Fibroblast of skin of left biceps (primary cell): ENCODE measurements around the gene HS3ST4.

Experiments
- DNase-seq, 2 experiments: peaks; one replicate each; pipeline ENCODE4 v3.0.0-alpha.2; 2013; ENCODE audit warnings: low read depth in 2 of 2

HS3ST4 gene

DNA sequence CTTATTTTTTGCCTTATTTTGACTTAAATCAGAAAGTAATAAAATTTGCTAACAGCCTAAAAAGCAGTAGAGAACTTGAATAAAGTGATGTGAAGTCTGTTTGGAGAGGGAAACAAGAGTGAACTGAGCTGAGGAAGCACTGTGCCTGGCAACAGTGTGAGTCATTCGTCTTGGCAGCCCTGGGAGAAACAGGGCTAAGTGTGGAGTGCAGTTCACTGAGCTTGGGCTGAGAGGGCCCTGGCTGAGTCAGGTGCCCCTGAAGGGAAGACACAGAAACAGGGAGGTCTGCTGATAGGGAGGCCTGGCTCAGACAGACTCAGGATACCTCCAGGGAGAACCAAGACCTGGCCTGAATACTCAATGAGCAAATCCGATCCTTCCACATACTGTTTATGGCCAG lies 132.1 kb downstream of the HS3ST4 start:
- no peak for DNase-seq

DNA sequence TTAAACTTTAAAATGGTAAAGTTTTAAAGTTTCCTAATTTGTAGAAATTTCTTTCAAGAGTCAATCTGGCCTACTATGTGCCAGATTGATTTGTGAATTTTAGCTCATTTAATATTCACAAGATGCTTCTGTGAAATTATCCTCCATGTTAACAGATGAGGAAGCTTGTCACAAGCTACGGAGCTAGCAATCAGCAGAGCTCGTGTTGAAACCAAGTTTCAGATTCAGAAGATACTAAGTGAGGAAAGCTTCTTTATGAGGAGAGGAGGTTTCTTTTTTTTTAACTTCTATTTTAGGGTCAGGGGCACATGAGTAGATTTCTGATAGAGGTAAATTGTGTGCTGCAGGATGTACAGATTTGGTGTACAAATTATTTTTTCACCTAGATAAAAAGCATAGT lies 135.9 kb downstream of the HS3ST4 start:
- DNase-seq: no peak

DNA sequence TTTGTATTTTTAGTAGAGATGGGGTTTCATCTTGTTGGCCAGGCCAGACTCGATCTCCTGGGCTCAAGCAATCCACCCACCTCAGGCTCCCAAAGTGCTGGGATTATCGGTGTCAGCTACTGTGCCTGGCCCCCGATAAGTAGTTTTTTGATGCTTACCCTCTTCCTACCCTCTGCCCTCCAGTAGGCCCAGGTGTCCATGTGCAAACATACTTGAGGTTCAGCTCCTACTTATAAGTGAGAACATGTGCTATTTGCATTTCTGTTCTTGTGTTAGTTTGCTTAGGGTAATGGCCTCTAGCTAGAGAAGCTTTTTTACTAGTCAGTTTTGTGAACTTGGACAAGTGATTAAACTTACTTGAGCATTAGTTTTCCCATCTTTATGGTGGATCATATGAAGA lies 136.8 kb downstream of the HS3ST4 start:
- no peak for DNase-seq

DNA sequence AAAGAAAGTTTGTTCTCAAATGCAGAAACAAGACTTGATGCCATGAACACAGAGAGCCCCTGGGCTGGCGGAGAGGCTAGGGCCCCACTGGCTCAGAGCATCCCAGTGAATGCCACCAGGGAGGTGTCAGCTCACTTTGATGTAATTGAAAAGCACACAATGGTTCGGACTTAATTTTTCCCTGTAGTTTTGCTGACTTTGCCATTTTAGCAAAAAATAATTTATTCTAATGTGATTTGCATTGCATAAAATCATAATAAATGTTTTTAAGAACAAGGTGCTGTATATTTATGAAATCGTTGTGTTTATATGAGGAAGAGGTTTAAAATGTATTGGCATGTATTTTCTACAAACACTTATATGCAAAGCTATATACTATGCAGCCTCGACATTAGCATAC lies 140.5 kb downstream of the HS3ST4 start:
- no peak for DNase-seq

DNA sequence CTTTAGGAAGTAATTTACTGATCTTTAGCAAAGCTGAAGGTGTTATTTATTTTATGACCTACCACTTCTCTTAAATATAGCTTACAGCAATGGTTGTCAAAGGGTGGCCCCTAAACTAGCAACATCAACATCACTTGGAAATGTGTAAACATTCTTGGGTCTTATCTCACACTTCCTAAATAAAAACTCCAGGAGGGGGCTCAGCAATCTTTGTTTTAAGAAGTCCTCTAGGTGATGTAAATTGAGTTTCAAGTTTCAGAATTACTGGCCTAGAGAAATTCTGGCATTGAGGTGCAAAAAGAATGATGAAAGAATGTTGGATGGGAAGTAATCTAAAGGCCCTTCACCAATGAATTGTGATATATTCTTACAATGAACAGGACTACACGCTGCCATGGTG lies 142.3 kb downstream of the HS3ST4 start:
- no peak for DNase-seq

DNA sequence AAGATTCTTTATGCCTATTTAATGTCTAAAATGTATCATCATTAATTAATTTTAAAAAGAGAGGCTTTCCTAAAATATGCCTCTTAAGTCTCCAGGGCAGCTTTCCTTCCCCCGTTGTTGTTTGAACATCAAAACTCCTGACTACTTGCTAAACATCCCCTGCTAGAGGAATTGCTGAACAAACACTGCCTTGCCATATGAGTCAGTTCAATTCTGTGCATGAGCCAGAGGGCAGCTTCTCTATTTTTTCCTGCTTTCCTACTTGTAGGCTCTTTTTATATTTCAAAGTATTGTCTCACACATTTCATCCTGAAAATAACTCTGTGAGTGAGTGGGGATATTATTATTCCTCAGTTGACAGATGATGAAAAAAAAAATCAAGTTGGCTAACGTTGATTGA lies 143.4 kb downstream of the HS3ST4 start:
- DNase-seq: no peak

DNA sequence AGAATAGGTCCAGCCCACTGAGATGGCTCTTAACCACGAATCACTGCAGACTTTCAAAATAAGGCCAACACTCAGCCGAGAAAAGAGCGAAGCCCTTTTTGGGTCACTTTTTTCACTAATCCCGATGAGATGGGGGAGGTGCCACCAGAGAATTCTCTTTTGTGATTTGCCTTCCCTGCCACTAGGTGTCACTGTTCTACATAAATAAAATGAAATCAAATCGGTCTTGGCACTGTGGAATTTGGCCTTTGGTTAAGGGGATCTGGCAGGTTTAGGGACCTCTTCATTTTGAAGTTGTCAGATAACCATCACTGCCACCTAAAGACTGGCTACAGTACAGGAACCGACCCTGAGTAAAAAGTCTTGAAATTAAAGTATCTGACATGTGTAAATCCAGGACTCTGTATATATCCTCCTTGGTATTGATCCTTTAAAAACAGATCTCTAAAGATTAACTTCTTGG lies 147.0 kb downstream of the HS3ST4 start:
- peak; percentile 5 to 8 for DNase-seq

DNA sequence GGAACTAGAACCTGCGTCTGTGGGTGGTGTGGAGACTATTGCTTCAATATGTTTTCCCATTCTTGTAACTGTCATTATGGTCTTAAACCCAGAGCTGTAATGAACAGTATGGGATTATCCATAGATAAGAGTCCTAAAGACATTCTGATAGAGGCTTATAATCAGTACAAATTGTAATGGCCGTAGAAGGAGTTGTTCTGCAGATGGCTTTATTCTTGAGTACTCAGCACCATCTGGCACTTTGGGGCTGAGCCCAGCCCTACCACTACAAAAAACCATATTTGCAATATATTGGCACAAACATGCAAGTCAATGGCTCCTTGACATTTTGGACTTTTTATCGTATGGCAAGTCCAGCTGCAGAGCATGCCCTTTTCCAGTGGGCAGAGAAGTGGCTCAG lies 150.0 kb downstream of the HS3ST4 start:
- no peak for DNase-seq

DNA sequence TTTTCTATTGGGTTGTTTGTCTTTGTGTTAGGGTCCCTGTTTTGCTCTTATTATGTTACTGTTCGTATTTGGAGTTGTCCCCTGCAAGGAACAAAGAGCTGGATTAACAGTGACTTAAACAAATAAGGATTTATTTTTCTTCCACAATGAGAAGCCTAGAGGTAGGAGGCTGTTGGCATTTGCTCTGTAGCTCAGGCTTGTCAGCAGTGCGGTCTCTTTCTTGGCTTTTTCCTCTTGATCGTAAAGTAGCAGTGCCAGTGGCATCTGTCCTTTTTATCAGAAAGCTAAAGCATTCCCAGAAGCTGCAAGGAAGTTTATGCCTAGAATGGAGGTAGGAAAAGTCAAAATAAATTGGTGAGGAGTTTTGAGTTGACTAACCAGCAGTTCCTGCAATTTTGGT lies 154.1 kb downstream of the HS3ST4 start:
- no peak for DNase-seq

DNA sequence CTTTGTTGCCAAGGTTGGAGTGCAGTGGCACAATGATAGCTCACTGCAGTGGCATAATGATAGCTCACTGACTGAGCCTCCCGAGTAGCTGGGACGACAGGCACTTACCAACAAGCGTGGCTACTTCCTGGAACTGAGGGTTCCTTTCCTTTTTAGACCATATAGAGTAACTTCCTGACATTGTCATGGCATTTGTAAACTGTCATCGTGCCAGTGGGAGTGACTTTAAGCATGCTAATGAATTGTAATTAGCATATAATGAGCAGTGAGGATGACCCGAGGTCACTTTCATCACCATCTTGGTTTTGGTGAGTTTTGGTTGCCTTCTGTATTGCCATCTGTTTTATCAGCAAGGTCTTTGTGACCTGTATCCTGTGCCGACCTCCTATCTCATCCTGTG lies 162.4 kb downstream of the HS3ST4 start:
- no peak for DNase-seq

DNA sequence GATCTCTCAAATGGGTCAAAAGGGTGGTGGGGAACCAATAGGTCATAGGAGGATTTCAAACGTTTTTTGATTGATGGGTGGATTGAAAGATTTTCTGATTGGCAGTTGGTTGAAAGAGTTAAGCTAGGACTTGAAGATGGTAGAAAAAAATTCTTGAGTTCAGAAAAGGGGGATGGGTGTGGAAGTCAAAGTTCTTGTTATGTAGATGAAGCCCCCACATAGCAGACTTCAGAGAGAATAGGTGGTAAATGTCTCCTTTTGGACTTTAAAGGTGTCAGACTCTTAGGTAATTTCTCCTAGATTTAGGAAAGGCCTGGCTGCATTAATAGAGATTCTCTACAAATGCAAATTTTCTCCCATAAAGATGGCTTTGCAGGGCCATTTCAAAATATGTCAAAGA lies 163.3 kb downstream of the HS3ST4 start:
- no peak for DNase-seq

DNA sequence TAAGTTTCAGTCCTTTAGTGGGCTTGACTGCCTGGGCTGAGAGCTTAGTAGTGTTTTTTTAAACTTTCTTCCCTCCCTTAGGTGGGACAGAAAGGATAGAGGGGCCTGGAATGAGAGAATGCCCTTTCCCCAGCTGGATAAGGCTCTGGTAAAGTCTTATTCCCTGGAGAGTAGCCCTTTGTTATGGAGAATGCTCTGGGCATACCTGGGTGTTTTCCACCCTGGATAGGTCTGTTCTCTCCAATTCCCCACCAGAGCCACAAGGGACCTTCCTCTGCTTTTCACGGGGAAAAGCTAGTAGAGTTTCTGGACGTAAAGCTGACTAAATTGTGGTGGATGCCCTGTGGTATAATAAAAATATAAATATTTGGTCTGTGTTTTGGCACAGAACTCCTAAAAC lies 164.1 kb downstream of the HS3ST4 start:
- no peak for DNase-seq

DNA sequence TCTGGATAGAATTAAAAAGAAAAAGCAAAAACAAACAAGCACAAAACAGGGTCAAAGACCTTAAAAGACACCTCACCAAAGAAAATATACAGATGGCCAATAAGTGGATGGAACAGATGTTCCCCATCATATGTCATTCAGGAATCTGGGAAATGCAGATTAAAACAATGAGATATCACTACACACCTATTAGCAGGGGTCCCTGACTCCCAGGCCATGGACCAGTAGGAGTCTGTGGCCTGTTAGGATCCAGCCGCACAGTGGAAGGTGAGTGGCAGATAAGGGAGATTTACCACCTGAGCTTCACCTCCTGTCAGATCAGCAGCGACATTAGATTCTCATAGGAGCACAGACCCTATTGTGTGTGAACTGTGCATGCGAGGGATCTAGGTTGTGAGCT lies 167.9 kb downstream of the HS3ST4 start:
- no peak for DNase-seq

DNA sequence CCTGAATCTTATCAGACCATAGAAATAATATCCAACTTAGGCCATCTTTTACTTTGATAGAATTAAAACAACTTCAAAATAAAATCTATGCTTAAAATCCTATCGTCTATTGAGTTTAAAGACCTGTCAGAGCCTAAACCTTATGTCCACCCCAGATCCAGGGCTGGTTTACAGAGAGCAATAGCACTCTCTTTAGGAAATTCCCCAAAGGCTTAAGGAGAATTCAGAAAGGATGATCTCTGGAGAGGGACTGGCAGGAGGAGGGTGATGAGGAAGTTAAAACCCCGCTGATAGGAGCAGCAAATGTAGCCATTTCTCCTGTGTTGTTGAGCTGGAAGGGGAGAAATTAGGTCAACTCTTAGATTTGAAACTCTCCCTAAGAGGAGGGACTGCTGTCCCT lies 175.3 kb downstream of the HS3ST4 start:
- no peak for DNase-seq

DNA sequence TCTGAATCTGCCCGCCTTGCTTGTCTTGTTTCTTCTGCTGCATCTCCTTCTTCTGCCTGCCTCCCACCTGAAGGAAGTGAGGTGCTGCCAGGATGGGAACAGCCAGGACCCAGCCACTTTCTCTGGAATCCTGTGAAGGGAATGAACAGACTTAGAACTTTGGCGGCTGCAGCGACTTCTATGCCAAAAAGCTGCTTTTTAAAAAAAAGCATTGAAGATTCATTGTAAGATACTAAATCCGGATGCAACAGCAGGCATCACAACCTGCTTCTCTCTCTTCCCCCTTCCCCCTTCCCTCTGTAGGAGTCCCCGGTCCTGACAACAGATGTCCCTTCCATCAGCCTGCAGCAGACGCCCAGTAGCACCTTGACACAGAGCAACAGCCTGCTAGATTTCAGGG lies 176.3 kb downstream of the HS3ST4 start:
- no peak for DNase-seq

DNA sequence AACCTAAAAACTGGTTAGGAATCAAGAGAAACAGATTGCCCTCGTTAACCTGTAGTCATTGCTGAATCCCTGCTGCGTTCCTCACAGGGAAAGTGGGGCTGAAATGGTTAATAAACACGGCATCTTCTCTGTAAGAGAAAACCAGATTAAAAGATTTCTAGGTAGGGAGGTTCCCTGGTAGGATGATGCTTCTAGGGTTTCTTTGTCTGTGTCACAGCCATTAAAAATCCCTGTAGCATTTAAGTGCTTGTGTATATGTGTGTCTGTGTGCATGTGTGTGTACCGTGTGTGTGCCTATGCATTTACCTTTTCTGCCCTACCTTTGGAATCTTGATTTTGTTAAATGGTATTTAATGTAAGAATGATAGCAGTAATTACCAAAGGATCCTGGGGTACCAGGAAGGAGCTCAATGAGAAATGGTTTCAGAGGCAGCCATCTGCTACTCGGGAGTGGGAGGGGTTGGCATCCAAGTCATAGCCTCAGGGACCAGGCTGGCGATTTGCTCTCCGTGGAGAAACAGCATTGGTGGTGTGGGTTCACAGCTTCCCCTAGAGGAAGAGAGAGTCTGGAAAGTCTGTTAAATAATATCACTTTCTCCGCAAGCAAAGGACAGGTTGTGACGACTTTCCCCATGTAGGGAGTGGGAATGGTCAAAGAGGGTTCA lies 177.1 kb downstream of the HS3ST4 start:
- no peak for DNase-seq

DNA sequence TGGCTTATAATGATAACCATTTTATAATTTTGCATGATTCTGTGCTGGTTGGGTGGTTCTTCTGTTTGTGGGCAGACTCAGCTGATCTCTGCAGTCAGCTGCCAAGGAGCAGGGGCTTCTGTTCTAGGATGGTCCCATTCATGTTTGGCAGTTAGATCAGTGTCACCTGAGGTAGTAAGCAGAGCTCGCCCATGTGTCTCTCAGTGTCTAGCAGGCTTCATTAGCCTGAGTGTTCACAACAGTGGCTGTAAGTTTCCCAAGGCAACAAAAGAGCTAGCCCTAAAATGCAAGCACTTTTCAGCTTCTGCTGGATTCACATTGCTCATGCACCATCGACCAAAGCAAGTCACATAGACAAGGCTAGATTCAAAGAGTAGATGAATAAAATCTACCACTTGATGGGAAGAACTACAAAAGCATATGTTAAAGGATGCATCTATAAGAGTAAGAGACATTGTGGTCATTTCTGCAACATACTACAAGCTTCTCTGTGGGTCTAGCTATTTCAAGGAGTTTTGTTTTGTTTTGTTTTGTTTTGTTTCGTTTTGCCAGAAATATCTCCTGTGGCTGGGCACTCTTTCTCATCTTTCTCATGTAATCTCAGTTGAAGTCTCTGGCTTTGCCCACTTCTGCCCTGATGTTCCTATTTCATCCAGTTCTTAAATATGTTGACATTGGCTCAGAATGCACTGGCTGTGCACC lies 180.8 kb downstream of the HS3ST4 start:
- DNase-seq: no peak

DNA sequence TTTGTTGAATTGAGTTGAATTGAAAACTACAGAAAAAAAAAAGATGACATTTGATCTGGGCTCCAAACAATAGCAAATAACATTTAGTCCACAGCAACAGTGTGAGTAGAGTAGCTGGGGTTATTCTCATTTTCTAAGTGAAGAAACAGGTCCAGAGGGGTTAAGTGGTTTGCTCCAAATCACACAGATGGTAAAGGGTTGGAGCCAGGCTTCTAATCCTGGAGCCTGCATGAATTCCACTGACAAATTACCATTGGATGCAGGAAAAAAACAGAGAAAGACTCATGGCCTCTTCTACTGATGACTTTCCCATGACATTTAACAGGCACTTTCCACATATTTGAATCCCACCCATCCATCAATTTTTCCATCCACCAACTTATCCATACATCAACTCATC lies 182.4 kb downstream of the HS3ST4 start:
- DNase-seq: no peak

DNA sequence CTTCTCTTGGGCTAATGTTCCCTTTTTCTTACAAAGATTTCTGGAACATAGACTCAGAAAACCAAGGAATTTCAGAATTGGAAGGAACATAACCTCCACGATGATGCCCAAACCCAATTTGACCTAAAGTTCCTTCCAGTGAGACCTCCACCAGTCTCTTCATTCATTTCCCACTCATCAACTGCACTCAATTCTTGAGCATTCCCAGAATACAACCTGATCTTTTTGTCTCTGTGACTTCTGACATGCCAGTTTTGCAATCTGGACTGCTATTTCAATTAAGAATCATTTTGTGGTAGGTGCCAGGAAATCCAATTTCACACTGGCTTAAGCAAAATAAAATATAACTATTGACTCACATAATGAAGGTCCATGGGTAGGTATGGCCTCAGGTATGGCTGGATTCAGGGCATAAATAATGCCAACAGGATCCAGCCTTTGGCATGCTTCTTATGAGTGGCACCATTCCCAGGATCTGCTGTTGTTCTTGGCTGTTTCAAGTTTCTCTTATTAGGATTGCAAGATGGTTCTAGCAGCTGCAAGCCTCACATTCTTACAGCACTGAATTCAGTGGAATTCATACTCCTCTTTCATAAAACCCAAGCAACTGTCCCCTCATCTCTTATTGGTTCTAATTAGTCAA lies 184.3 kb downstream of the HS3ST4 start:
- DNase-seq: no peak

DNA sequence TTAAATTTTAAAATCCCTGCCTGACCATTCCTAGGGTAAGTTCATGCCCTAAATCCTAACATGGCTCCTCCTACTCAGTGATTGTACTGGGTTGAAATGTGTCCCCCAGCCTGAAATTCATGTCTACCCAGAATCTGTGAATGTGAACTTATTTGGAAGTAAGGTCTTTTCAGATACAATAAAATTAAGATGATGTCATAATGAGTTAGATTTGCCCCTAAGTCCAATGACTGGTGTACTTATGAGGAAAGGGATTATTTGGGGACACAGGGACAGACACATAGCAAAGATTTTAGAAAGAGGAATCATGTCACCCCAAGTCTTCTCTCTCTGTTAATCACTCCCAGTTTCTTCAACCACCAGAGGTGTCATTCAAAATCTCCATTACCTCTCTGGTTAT lies 185.3 kb downstream of the HS3ST4 start:
- no peak for DNase-seq

DNA sequence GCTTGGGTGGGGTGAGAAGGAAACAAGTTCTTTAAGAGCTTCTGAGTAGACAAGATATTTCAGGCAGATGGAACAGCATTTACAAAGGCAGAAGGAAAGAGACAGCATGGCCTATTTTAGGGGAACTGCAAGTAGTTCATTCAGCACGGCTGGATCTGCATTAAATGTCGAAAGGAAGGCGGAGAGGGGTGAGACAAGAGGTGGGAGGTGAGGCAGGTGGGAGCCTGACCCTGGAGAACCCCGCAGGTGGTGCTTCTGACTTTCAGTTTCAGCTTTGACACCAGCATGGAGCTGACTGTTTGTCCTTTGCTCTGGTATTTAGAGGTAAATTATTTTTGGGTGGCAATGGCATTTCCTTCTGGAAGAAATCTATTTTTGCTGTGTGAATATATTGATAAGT lies 194.8 kb downstream of the HS3ST4 start:
- DNase-seq: no peak

DNA sequence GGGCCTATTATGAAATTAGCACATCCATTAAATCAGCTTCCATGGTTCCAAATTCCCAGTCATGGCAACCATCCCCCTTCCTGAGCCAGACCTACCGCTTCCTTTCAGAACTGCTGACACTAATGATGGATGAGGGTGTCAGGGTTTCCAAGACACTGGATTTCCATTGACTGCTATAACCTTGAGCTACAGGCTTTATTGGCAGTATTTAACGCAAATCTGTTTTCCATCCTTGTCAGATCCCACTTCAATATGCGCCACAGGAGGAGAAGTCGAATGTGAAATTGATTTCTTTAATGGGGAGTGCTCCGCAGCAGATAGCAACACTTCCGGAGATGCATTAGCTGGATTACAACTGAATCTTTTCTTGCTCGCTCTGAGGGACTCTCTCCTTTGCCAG lies 197.1 kb downstream of the HS3ST4 start:
- no peak for DNase-seq

DNA sequence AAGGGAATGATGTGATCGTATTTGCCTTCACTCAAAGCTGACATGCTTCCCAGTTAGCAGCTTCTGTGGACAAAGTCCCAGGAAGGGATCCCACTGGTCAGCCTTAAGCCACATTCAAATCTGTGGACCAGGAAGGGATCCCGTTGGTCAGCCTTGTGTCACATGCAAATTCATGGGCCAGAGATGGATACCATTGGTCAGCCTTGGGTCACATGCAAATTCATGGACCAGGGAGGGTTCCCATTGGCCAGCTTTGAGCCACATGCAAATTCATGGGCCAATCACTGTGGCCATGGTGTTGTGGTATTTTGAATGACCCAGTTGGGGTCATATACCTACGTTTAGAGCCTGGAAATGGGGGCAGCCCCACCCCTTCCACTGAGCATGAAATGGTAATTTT lies 201.6 kb downstream of the HS3ST4 start:
- DNase-seq: no peak
